UCSD-AML1 (cell line): ENCODE measurements around the gene DIAPH2.
A peak's percentile ranks its signal among the peaks of the same experiment; 100 is the strongest.
"Not testable (repeated sequence)": the region's sequence is repeated elsewhere in the genome, so short reads cannot be mapped to it uniquely, and the experiment has no call there.

Source experiments
- DNase-seq: peaks from one replicate; lab custom pipeline; 2025; ENCODE audit not compliant: unreplicated experiment; lab: John Stamatoyannopoulos, UW

The DIAPH2 gene

GRCh38 chrX:96684339-96685209, at the start of gene DIAPH2:
TSS of gene DIAPH2 (plus strand) at chrX:96684842.
- DNase-seq: peak; percentile 70

- DNase-seq: no peak
Observed at GRCh38 chrX:96650023-96650422, 34.6 kb upstream of the DIAPH2 start.

DNA sequence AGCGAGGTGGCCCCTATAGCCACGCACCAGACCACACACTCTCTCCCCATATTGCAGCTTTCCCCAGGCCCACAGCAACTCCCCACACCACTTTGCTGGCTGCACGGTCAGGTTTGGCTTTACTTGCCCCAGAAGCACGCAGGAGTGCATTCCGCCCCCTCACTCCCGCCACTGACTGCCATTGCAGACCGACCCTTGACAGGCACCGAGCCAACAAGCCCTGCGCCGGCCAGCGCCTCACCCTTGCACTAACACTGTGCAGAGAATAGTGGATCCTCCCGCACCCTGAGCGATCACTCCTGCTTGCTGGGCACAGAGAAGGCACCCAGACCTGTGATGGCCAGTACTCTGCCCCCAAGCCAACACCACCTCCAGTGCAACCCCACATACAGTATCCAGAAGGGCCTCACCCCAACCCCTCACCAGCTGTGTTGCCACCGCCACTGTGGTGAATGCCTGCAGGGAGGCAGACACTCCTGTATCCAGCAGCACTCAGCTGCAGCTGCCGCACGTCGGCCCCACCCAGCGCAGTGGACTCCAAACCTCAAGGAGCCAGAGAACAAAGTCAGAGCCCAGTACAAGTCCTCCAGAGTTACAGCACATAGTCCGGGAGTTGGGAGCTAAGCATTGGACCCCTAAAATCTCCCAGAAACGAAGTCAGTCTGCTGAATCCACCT, 28.6 kb upstream of the DIAPH2 start:
- no peak for DNase-seq

- no peak for DNase-seq
Observed at GRCh38 chrX:96682516-96682915, 2.1 kb upstream of the DIAPH2 start.

DNA sequence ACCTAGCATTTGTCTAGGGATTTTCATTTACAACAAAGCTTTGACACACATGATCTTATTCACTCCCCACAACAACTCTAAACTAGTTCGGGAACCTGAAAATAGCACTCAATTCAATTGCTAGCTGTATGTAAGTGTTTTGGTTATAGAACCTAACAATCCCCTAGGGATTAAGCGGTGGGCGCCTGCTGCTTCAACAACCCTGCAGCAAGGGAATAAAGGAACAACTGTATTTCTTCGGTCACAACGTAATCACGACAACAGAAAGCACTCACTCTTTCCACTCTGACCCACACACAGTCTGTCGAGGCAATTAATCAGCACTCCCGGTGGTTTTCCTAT, 674 bp upstream of the DIAPH2 start:
- no peak for DNase-seq

DNA sequence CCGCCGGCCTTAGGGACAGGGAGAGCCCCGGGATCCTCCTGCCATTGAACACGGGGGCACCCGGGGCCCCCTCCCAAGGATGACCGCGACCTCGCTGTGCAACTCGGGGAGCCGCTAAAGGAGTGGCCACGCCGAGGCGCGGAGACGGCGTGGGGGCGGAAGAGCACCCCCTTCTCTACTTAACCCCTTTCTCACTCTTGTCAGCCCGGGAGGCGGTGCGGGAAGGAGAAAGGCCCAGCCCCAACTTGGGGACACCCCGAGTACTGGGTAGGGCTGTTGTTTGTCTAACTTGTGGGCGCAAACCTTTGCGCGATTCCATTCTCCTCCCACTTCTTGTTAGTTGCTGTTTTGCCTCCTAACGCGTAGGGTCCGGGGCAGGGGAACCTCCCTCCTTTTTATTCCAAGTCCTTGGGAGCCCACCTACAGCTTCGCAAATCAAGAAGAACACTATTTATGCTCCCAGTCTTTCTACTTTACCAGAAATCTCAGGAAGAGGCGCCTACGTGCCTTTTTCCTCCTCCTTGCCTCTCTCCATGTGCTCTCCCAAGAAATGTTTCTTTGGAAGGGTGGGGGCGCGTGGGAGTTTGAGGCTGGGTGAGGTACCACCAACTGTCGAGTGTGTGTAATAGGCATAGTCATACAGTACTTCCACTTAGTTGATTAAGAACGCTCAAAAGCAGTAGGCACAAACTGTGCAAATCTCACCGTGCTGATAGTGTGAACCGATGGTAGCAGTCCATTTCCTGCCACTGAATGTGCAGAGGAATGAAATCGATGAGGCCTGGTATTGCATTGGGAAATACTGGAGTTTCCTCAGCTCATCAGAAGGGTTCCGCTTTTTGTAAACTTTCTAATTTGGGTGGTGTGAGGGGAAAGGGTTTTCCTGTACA, 813 bp downstream of the DIAPH2 start:
- peak; percentile 44 for DNase-seq

- DNase-seq: no peak
Observed at GRCh38 chrX:96687776-96688175, 3.1 kb downstream of the DIAPH2 start.

- DNase-seq: no peak
Observed at GRCh38 chrX:96688789-96689188, 4.1 kb downstream of the DIAPH2 start.

DNA sequence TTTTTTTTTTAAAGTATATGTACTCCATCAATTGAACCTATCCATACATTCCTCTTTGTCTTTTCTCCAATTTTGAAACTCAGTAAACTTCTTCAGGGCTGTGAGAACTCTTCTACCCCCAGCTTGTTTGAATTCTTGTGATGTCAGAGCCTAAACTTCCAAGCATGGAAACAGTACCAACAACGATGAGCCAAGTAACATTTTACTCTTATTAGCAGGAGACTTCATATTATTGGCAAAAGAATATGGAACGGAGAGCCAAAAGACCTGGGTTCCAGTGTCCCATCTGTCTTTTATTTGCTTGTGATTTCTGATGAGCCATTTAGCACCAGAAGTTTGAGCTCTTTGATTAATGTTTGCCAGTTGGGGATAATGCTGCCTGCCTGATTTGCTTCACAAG, 5.3 kb downstream of the DIAPH2 start:
- no peak for DNase-seq

- DNase-seq: no peak
Observed at GRCh38 chrX:96692454-96692853, 7.8 kb downstream of the DIAPH2 start.

- DNase-seq: no peak
Observed at GRCh38 chrX:96692890-96693289, 8.2 kb downstream of the DIAPH2 start.

- no peak for DNase-seq
Observed at GRCh38 chrX:96693407-96693806, 8.8 kb downstream of the DIAPH2 start.

- no peak for DNase-seq
Observed at GRCh38 chrX:96696462-96696861, 11.8 kb downstream of the DIAPH2 start.

DNA sequence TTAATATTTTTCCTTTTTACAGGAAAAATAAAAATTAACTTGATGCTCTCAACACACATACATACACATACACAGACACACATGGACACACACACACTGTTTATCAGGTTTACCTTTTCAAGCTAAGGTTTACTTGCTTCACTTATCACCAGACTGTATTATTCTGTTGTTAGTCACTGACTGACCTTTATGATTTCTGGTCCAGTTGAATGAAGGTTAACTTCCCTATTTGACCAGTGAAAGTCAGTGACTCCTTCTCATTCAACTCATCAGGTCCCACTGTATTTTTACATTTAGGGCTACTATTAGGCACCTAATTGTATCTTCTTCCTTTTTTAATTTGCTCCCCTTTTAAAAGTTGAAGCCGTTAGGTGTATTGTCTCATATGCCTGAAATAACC, 16.0 kb downstream of the DIAPH2 start:
- DNase-seq: no peak

GRCh38 chrX:96703379-96703778, 18.7 kb downstream of the DIAPH2 start:
- no peak for DNase-seq

- DNase-seq: no peak
Observed at GRCh38 chrX:96703816-96704215, 19.2 kb downstream of the DIAPH2 start.

GRCh38 chrX:96704629-96705028, 20.0 kb downstream of the DIAPH2 start:
- DNase-seq: no peak

DNA sequence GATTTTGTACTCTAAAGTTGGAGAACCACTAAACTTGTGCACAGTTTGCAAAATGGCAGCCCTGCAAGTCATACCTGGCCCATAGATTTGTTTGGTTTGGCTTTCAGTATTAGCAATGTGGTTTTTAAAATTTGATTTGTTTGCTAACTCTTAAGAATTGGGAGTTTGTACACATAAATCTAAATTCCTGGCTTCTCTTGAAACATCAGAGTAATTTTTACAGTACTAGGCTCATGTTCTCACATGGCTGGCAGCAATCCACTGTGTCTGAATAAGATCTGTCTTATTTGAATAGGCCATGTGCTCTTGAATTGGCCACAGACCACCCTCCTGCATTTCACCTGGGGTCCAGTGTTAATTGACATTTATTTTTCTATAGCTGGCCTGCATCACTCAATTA, 21.3 kb downstream of the DIAPH2 start:
- no peak for DNase-seq

- no peak for DNase-seq
Observed at GRCh38 chrX:96707804-96708203, 23.2 kb downstream of the DIAPH2 start.

GRCh38 chrX:96710031-96710430, 25.4 kb downstream of the DIAPH2 start:
- DNase-seq: no peak

- DNase-seq: no peak
Observed at GRCh38 chrX:96713303-96713702, 28.7 kb downstream of the DIAPH2 start.

GRCh38 chrX:96714393-96714792, 29.8 kb downstream of the DIAPH2 start:
- DNase-seq: not testable (repeated sequence)
